HEK293 (cell line): ENCODE results near the gene FOXA2.

Experiments
- CTCF ChIA-PET: fragments of 350-600 bp; formaldehyde crosslinking; extraction: SDS; loops from one replicate; lab custom pipeline; 2021; ENCODE audit warnings: antibody characterized with exemption; lab: Yijun Ruan, JAX
- POLR2A ChIA-PET: fragments of 300-600 bp; formaldehyde crosslinking; extraction: SDS; loops from one replicate; lab custom pipeline; 2020; ENCODE audit warnings: antibody characterized with exemption, inconsistent platforms; lab: Yijun Ruan, JAX
- H3K27ac ChIP-seq: fragments of 200-500 bp; sonication (Bioruptor generic); 2 replicates; pipeline ENCODE4 v1.5.1; 2014; ENCODE audit warnings: low read depth, low read length, control low read depth, inconsistent platforms; ENCODE audit errors: extremely low read depth
- H3K36me3 ChIP-seq, 2 experiments: fragments of 200-500 bp in 1 of 2; sonication (Bioruptor generic) in 1 of 2; 1 replicate in 1 of 2; 2 replicates in 1 of 2; pipeline ENCODE4 v1.5.1; 2014 to 2017; ENCODE audit warnings: inconsistent platforms in 2 of 2, low read length in 2 of 2; ENCODE audit not compliant: control insufficient read depth in 2 of 2, insufficient read depth in 1 of 2
- H3K4me1 ChIP-seq: fragments of 200-500 bp; sonication (Bioruptor generic); 2 replicates; pipeline ENCODE4 v1.5.1; 2014; ENCODE audit warnings: mild to moderate bottlenecking, low read length, inconsistent platforms; ENCODE audit not compliant: control insufficient read depth, insufficient read depth
- H3K4me3 ChIP-seq: 2 replicates; pipeline ENCODE4 v1.5.1; 2011; ENCODE audit warnings: low read depth, mild to moderate bottlenecking, control low read depth, low read length, moderate library complexity
- H3K9me3 ChIP-seq: fragments of 200-500 bp; sonication (Bioruptor generic); 2 replicates; pipeline ENCODE4 v1.5.1; 2014; ENCODE audit warnings: low read depth, low read length, inconsistent platforms; ENCODE audit not compliant: control insufficient read depth, insufficient read depth
- HOXC10 ChIP-seq: sonication (generic); formaldehyde crosslinking; IDR thresholded peaks from 2 replicates; pipeline ENCODE4 v1.8.1; 2023; ENCODE audit warnings: mild to moderate bottlenecking, missing genetic modification reagents
- KLF7 ChIP-seq: fragments of 450-650 bp; formaldehyde crosslinking; IDR thresholded peaks from 2 replicates; pipeline ENCODE4 v1.5.1; 2016; ENCODE audit warnings: missing biosample characterization, missing genetic modification characterization, borderline replicate concordance
- ZNF10 ChIP-seq: fragments of 450-650 bp; formaldehyde crosslinking; IDR thresholded peaks from 2 replicates; pipeline ENCODE4 v1.5.1; 2017; ENCODE audit warnings: missing biosample characterization, missing genetic modification characterization
- ZNF169 ChIP-seq: fragments of 450-650 bp; formaldehyde crosslinking; IDR thresholded peaks from 2 replicates; pipeline ENCODE4 v1.5.1; 2016; ENCODE audit warnings: missing biosample characterization, missing genetic modification characterization
- ZNF184 ChIP-seq: fragments of 450-650 bp; IDR thresholded peaks from 2 replicates; pipeline ENCODE4 v1.5.1; 2018; ENCODE audit warnings: missing biosample characterization, mild to moderate bottlenecking, missing genetic modification characterization
- ZNF223 ChIP-seq: fragments of 450-650 bp; formaldehyde crosslinking; IDR thresholded peaks from 2 replicates; pipeline ENCODE4 v1.5.1; 2016; ENCODE audit warnings: missing biosample characterization, missing genetic modification characterization
- ZNF350 ChIP-seq: fragments of 450-650 bp; formaldehyde crosslinking; IDR thresholded peaks from 2 replicates; pipeline ENCODE4 v1.5.0; 2017; ENCODE audit warnings: missing biosample characterization, mild to moderate bottlenecking, missing genetic modification characterization
- ZNF391 ChIP-seq: fragments of 450-650 bp; formaldehyde crosslinking; IDR thresholded peaks from 2 replicates; pipeline ENCODE4 v1.5.1; 2016; ENCODE audit warnings: low read depth, missing biosample characterization, missing genetic modification characterization, borderline replicate concordance
- ZNF510 ChIP-seq: fragments of 450-650 bp; formaldehyde crosslinking; IDR thresholded peaks from 2 replicates; pipeline ENCODE4 v1.5.1; 2018; ENCODE audit warnings: mild to moderate bottlenecking, missing genetic modification characterization, missing biosample characterization; ENCODE audit not compliant: insufficient replicate concordance
- ZNF514 ChIP-seq: fragments of 450-650 bp; formaldehyde crosslinking; IDR thresholded peaks from 2 replicates; pipeline ENCODE4 v1.5.1; 2016; ENCODE audit warnings: missing biosample characterization, missing genetic modification characterization
- ZNF548 ChIP-seq: fragments of 450-650 bp; formaldehyde crosslinking; IDR thresholded peaks from 2 replicates; pipeline ENCODE4 v1.5.1; 2016; ENCODE audit warnings: missing biosample characterization, missing genetic modification characterization
- ZNF610 ChIP-seq: fragments of 450-650 bp; formaldehyde crosslinking; IDR thresholded peaks from 2 replicates; pipeline ENCODE4 v1.5.1; 2016; ENCODE audit warnings: missing biosample characterization, missing genetic modification characterization, borderline replicate concordance
- ZNF677 ChIP-seq: fragments of 450-650 bp; IDR thresholded peaks from 2 replicates; pipeline ENCODE4 v1.5.0; 2018; ENCODE audit warnings: missing biosample characterization, mild to moderate bottlenecking, missing genetic modification characterization, moderate library complexity
- TF ChIP-seq, protein P1 (sequence below): fragments of 450-650 bp; formaldehyde crosslinking; IDR thresholded peaks from 2 replicates; pipeline ENCODE4 v1.5.1; 2016; ENCODE audit warnings: missing biosample characterization, missing genetic modification characterization
- TF ChIP-seq, protein P2 (sequence below): sonication (generic); formaldehyde crosslinking; IDR thresholded peaks from 2 replicates; pipeline ENCODE4 v1.8.1; 2022; ENCODE audit warnings: mild to moderate bottlenecking, moderate library complexity, missing genetic modification reagents
- TF ChIP-seq, protein P3 (sequence below): fragments of 450-650 bp; formaldehyde crosslinking; IDR thresholded peaks from 2 replicates; pipeline ENCODE4 v1.5.1; 2016; ENCODE audit warnings: missing biosample characterization, missing genetic modification characterization, low read depth
- TF ChIP-seq, protein P4 (sequence below): fragments of 450-650 bp; formaldehyde crosslinking; IDR thresholded peaks from 2 replicates; pipeline ENCODE4 v1.5.1; 2016; ENCODE audit warnings: missing biosample characterization, missing genetic modification characterization, borderline replicate concordance
- TF ChIP-seq, protein P5 (sequence below): fragments of 450-650 bp; formaldehyde crosslinking; optimal IDR thresholded peaks from 2 replicates; pipeline ENCODE3; 2016; ENCODE audit warnings: missing biosample characterization, mild to moderate bottlenecking, missing genetic modification characterization

The FOXA2 gene

DNA sequence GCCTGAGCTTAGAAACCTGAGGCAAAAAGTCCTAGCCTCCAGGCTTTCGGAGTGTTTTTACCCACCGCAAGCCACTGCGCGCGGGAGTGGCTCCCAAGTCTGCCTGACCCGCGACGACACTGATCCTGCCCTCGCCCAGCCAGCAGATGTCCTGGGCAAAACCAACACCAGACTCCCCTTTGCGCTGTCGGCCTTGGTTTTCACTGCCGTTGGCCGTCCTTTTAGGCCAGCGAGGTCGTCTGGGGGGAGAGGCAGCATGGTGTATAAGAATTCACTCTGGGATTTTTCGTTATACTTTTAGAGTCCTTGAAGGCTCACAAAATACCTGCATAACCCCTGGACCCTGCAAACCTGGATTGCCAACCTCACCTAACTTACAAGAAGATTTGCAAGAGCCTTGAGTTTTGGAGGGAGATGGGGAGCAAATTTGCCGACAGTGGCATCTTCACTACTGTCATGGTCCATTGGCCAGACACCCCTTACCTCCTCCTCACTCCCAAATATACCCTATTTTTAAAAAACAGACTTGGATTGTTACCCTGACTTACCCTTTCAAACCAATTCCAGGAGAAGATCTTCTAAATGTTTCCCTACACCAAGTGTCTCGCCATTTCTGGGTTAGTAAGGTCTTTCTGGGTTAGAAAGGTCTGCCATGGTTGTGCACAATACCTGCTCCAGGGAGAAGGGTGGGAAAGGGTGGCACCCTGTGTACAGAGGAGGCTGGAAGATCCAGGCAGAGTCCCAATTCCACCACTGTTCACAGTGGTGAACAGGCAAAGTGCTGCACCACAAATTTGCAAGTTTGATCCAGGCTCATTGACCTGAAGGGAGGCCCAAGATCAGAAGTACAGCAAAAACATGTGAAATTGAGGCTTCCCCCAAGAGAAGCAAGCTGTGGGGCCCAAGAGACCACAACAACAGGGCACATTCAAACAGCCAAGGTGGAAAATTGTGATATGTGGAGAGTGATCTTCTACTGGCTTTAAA, 4.4 kb downstream of the FOXA2 start:
- Histone ChIP-seq H3K4me1 (peaks cover 7% of the 10 kb centered on the region; the same call in 1 of the 2 replicates), H3K4me3 (no peak overlapping the region), H3K27ac (no peak overlapping the region), H3K9me3 (no peaks in the 10 kb centered on the region), H3K36me3 (peaks cover 0 to 3% of the 10 kb centered on the region in 2 experiments; a peak in 1 of 3 replicates)
- TF ChIP-seq KLF7 (tag by site-specific recombination) (no peak), ZNF391 (no peak), HOXC10 (CRISPR knock-in tag) (no peak), ZNF548 (no peak), ZNF184 (tag by site-specific recombination) (no peak), ZNF10 (no peak), ZNF510 (tag by site-specific recombination) (no peak)
- TF ChIP-seq, protein P1, sequence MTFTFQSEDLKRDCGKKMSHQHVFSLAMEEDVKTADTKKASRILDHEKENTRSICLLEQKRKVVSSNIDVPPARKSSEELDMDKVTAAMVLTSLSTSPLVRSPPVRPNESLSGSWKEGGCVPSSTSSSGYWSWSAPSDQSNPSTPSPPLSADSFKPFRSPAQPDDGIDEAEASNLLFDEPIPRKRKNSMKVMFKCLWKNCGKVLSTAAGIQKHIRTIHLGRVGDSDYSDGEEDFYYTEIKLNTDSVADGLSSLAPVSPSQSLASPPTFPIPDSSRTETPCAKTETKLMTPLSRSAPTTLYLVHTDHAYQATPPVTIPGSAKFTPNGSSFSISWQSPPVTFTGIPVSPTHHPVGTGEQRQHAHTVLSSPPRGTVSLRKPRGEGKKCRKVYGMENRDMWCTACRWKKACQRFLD (tag by site-specific recombination), result no peak
- TF ChIP-seq, protein P2, sequence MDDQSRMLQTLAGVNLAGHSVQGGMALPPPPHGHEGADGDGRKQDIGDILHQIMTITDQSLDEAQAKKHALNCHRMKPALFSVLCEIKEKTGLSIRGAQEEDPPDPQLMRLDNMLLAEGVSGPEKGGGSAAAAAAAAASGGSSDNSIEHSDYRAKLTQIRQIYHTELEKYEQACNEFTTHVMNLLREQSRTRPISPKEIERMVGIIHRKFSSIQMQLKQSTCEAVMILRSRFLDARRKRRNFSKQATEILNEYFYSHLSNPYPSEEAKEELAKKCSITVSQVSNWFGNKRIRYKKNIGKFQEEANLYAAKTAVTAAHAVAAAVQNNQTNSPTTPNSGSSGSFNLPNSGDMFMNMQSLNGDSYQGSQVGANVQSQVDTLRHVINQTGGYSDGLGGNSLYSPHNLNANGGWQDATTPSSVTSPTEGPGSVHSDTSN (CRISPR knock-in tag), result no peak
- ChIA-PET CTCF (no interaction called here), POLR2A (no interaction called here)

DNA sequence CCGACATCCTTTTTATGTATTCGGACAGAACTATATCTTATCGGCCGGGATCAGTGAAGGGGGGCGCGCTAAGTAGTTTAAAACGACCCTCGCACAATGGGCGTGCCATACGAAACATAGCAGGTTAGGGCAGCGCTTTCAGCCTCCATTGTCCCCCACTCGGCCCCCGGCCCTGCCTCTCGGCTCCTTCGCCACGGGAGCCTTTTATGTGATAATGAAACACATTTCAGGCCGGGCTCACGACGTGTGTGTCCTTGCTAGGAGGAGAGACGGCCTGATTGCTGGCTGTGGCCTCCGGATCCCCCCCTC, 5.3 kb downstream of the FOXA2 start:
- H3K9me3 ChIP-seq, result no peaks in the 10 kb centered on the region
- POLR2A ChIA-PET, result no interaction called here

More for the DNA sequence above, 5.3 kb downstream of the FOXA2 start:
- TF ChIP-seq ZNF169 (tag by site-specific recombination) (no peak), ZNF514 (no peak), ZNF677 (tag by site-specific recombination) (no peak), ZNF223 (no peak), HOXC10 (CRISPR knock-in tag) (no peak), ZNF610 (tag by site-specific recombination) (no peak), ZNF350 (tag by site-specific recombination) (no peak)
- TF ChIP-seq, protein P3, sequence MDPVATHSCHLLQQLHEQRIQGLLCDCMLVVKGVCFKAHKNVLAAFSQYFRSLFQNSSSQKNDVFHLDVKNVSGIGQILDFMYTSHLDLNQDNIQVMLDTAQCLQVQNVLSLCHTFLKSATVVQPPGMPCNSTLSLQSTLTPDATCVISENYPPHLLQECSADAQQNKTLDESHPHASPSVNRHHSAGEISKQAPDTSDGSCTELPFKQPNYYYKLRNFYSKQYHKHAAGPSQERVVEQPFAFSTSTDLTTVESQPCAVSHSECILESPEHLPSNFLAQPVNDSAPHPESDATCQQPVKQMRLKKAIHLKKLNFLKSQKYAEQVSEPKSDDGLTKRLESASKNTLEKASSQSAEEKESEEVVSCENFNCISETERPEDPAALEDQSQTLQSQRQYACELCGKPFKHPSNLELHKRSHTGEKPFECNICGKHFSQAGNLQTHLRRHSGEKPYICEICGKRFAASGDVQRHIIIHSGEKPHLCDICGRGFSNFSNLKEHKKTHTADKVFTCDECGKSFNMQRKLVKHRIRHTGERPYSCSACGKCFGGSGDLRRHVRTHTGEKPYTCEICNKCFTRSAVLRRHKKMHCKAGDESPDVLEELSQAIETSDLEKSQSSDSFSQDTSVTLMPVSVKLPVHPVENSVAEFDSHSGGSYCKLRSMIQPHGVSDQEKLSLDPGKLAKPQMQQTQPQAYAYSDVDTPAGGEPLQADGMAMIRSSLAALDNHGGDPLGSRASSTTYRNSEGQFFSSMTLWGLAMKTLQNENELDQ (tag by site-specific recombination), result no peak
- TF ChIP-seq, protein P4, sequence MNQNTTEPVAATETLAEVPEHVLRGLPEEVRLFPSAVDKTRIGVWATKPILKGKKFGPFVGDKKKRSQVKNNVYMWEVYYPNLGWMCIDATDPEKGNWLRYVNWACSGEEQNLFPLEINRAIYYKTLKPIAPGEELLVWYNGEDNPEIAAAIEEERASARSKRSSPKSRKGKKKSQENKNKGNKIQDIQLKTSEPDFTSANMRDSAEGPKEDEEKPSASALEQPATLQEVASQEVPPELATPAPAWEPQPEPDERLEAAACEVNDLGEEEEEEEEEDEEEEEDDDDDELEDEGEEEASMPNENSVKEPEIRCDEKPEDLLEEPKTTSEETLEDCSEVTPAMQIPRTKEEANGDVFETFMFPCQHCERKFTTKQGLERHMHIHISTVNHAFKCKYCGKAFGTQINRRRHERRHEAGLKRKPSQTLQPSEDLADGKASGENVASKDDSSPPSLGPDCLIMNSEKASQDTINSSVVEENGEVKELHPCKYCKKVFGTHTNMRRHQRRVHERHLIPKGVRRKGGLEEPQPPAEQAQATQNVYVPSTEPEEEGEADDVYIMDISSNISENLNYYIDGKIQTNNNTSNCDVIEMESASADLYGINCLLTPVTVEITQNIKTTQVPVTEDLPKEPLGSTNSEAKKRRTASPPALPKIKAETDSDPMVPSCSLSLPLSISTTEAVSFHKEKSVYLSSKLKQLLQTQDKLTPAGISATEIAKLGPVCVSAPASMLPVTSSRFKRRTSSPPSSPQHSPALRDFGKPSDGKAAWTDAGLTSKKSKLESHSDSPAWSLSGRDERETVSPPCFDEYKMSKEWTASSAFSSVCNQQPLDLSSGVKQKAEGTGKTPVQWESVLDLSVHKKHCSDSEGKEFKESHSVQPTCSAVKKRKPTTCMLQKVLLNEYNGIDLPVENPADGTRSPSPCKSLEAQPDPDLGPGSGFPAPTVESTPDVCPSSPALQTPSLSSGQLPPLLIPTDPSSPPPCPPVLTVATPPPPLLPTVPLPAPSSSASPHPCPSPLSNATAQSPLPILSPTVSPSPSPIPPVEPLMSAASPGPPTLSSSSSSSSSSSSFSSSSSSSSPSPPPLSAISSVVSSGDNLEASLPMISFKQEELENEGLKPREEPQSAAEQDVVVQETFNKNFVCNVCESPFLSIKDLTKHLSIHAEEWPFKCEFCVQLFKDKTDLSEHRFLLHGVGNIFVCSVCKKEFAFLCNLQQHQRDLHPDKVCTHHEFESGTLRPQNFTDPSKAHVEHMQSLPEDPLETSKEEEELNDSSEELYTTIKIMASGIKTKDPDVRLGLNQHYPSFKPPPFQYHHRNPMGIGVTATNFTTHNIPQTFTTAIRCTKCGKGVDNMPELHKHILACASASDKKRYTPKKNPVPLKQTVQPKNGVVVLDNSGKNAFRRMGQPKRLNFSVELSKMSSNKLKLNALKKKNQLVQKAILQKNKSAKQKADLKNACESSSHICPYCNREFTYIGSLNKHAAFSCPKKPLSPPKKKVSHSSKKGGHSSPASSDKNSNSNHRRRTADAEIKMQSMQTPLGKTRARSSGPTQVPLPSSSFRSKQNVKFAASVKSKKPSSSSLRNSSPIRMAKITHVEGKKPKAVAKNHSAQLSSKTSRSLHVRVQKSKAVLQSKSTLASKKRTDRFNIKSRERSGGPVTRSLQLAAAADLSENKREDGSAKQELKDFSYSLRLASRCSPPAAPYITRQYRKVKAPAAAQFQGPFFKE (tag by site-specific recombination), result no peak
- TF ChIP-seq, protein P5, sequence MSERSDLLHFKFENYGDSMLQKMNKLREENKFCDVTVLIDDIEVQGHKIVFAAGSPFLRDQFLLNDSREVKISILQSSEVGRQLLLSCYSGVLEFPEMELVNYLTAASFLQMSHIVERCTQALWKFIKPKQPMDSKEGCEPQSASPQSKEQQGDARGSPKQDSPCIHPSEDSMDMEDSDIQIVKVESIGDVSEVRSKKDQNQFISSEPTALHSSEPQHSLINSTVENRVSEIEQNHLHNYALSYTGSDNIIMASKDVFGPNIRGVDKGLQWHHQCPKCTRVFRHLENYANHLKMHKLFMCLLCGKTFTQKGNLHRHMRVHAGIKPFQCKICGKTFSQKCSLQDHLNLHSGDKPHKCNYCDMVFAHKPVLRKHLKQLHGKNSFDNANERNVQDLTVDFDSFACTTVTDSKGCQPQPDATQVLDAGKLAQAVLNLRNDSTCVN (tag by site-specific recombination), result no peak
- H3K27ac ChIP-seq, result no peak overlapping the region
- H3K36me3 ChIP-seq, result peaks cover 0 to 3% of the 10 kb centered on the region in 2 experiments; a peak in 1 of 3 replicates
- CTCF ChIA-PET, result interaction anchor here (0.6 kb wide), 1 partner anchor 190 kb away, joined by 3 read pairs; no protein-coding TSS in a partner anchor
- H3K4me1 ChIP-seq, result peaks cover 12% of the 10 kb centered on the region
- H3K4me3 ChIP-seq, result no peak overlapping the region
